Prostate gland (tissue), 2 donors: ENCODE measurements around the gene CAMTA2. TPM values are rescaled to one million over a fixed set of nuclear protein-coding genes. Genes with fewer than 3 reads are reported as not detected.
A peak's percentile ranks its signal among the peaks of the same experiment; 100 is the strongest.

ENCODE experiments used
- DNase-seq: peaks from one replicate; pipeline ENCODE4 v3.0.0-alpha.2; 2019; ENCODE audit warnings: low spot score
- H3K27ac ChIP-seq, 2 donors: fragments of 200-600 bp; sonication (generic); 2 replicates each; pipeline ENCODE4 v1.5.1; 2017 to 2019
- H3K27me3 ChIP-seq: fragments of 200-600 bp; sonication (generic); replicated peaks from 2 replicates; pipeline ENCODE4 v1.5.1; 2019; ENCODE audit not compliant: insufficient read depth
- H3K36me3 ChIP-seq, 2 donors: fragments of 200-600 bp; sonication (generic); 1 replicate in 1 of 2; 2 replicates in 1 of 2; pipeline versions ENCODE4 v1.5.1 to v1.8.1; 2017 to 2019
- H3K4me1 ChIP-seq: fragments of 200-600 bp; sonication (generic); replicated peaks from 2 replicates; pipeline ENCODE4 v1.5.1; 2019
- H3K4me3 ChIP-seq, 2 donors: fragments of 200-600 bp; sonication (generic); 2 replicates each; pipeline ENCODE4 v1.5.1; 2017 to 2019
- H3K9me3 ChIP-seq: fragments of 200-600 bp; sonication (generic); 2 replicates; pipeline ENCODE4 v1.5.1; 2017
- POLR2A ChIP-seq: fragments of 450-650 bp; IDR thresholded peaks from one replicate; pipeline ENCODE4 v1.6.1; 2016; ENCODE audit warnings: antibody characterized with exemption, mild to moderate bottlenecking
- POLR2AphosphoS5 ChIP-seq: sonication (generic); formaldehyde crosslinking; IDR thresholded peaks from one replicate; pipeline ENCODE4 v1.6.1; 2017; ENCODE audit warnings: antibody characterized with exemption
- WGBS: methylation state at CpG from one replicate; pipeline ENCODE4 v1.1.5; 2018; 5-methylcytosine and 5-hydroxymethylcytosine counted together
- intact Hi-C: fragments of 100-400 bp; cut with DNase I; formaldehyde crosslinking; loops from one replicate; pipeline ENCODE4 v1.14.2; 2022
- total RNA-seq, 2 donors: library from RNA; depleted of rRNA; stranded (reverse); fragments of >200 nt; gene quantifications; one replicate each; pipeline ENCODE4 v1.1.0, GENCODE V29; 2016
- TF ChIP-seq, protein P1 (sequence below), 4 experiments: fragments of 200-600 bp in 2 of 4; fragments of 450-650 bp in 2 of 4; sonication (generic) in 2 of 4; IDR thresholded peaks; 1 replicate in 3 of 4; 2 replicates in 1 of 4; pipeline ENCODE4 v1.5.1; 2016 to 2019; ENCODE audit warnings: antibody characterized with exemption in 4 of 4, mild to moderate bottlenecking in 2 of 4, moderate library complexity in 2 of 4

The CAMTA2 gene
- total RNA-seq, 2 donors from 2014 or later, result 13.6 to 40.2 TPM

DNA sequence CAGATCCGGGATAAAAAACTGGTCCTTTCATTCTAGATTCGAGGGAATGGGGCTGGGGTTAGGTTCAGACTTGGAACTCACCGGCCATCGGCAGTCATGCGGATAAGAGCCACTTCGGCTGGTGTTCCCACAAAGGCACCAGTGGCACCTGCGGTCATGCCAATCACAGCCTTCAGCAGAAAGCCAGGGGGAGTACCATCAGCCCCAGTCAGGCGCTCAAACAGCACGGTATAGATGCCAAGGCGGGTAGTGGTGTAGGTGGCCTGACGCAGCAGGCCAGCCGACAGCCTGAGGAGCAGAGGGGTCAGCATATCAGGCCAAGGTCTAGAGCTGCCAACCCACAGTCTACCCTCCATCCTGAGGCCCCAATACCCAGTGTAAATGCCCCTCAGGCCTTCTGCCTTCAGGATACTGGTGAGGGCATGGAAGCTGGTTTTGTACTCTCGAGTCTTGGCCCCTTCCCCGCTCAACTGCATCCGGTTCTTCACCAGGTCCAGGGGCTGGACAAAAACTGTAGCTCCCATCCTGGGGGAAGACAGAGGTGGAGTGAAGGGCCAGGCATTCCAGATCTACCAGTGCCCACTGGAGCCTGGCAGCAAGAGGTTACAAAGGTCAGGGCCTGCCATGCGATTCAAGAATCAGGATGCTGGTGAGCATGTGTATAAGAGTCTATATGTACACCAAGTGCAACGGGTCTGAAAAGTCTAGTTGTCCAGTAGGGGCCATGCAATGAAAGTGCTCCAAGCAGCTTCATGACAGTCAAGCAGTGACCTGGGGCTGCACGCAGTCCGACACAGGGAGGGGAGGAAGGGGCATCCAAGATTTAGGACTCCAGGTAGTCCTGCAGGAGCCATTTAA lies 48.6 kb downstream of the CAMTA2 start:
- intact Hi-C loops, result no loop called here
- TF ChIP-seq, protein P1, sequence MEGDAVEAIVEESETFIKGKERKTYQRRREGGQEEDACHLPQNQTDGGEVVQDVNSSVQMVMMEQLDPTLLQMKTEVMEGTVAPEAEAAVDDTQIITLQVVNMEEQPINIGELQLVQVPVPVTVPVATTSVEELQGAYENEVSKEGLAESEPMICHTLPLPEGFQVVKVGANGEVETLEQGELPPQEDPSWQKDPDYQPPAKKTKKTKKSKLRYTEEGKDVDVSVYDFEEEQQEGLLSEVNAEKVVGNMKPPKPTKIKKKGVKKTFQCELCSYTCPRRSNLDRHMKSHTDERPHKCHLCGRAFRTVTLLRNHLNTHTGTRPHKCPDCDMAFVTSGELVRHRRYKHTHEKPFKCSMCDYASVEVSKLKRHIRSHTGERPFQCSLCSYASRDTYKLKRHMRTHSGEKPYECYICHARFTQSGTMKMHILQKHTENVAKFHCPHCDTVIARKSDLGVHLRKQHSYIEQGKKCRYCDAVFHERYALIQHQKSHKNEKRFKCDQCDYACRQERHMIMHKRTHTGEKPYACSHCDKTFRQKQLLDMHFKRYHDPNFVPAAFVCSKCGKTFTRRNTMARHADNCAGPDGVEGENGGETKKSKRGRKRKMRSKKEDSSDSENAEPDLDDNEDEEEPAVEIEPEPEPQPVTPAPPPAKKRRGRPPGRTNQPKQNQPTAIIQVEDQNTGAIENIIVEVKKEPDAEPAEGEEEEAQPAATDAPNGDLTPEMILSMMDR (IDR thresholded peaks at IDR 0.05), result no peak
- TF ChIP-seq POLR2AphosphoS5 (no peak), POLR2A (no peak)
- Histone ChIP-seq H3K27ac (peak overlapping the region; percentile 85 to 95), H3K9me3 (no peaks in the 10 kb centered on the region), H3K27me3 (no peaks in the 10 kb centered on the region), H3K4me3 (peak overlapping the region; percentile 75 to 82), H3K36me3 (peaks cover 0 to 10% of the 10 kb centered on the region in 2 donors), H3K4me1 (peaks cover 16% of the 10 kb centered on the region)
- DNase-seq, result no peak
- 43% methylated on average over 19 of the region's 19 CpGs for WGBS

DNA sequence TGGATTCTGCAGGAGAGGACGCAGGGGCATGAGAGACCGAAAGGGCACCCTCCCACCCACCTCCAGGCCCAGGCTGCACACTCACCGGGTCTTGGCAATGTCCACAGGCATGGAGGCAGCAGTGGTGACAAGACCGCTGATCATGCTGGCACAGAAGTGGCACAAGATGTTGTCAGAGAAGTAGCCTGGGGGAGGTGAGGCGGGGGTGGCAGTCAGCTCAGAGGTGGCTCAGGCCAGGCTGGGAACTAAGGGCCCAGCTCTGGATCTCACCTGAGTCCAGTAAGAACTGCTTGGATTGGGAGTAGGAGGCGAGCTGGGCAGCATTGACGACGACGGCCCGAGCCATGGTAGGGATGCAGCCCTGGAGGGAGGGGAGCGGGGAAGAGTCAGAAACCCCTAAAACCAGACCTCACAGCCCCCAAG lies 49.4 kb downstream of the CAMTA2 start:
- H3K27me3 ChIP-seq, result no peaks in the 10 kb centered on the region
- no peaks in the 10 kb centered on the region for H3K9me3 ChIP-seq
- 79% methylated on average over 11 of the region's 11 CpGs for WGBS
- no peak for DNase-seq
- H3K36me3 ChIP-seq, result peaks cover 0 to 10% of the 10 kb centered on the region in 2 donors
- TF ChIP-seq, protein P1 (IDR thresholded peaks at IDR 0.05), result no peak
- TF ChIP-seq POLR2AphosphoS5 (no peak), POLR2A (no peak)
- intact Hi-C loops, result no loop called here
- H3K4me1 ChIP-seq, result peaks cover 16% of the 10 kb centered on the region
- H3K4me3 ChIP-seq, result no peak overlapping the region
- no peak overlapping the region for H3K27ac ChIP-seq

DNA sequence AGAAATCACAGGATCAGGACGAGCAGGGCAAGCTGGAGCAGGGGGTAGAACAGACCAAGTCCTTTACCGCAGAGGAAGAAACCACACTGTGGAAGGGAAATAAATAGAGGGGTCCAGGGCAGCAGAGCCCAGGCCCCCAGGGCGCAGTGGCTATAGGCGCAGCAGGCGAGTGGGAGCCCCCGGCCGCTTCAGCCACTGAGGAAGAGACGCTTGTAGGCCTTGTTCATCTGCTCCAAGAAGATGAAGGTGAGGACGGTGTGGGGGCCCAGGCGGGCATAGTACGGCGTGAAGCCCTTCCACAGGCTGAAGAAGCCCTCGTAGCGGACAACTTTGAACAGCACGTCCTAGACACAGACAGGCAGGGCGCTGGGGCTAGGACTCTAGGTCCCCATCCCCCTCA lies 49.9 kb downstream of the CAMTA2 start:
- WGBS, result 92% methylated on average over 16 of the region's 16 CpGs
- no peak for DNase-seq
- no peak overlapping the region for H3K27ac ChIP-seq
- TF ChIP-seq, protein P1 (IDR thresholded peaks at IDR 0.05), result no peak
- TF ChIP-seq POLR2AphosphoS5 (no peak), POLR2A (no peak)
- H3K4me3 ChIP-seq, result no peak overlapping the region
- no peaks in the 10 kb centered on the region for H3K27me3 ChIP-seq
- intact Hi-C loops, result no loop called here
- H3K36me3 ChIP-seq, result peaks cover 0 to 8% of the 10 kb centered on the region in 2 donors
- H3K9me3 ChIP-seq, result no peaks in the 10 kb centered on the region
- H3K4me1 ChIP-seq, result peaks cover 16% of the 10 kb centered on the region

- H3K36me3 ChIP-seq, result peaks cover 0 to 5% of the 10 kb centered on the region in 2 donors
- intact Hi-C loops, result no loop called here
- H3K27ac ChIP-seq, result no peak overlapping the region
- H3K27me3 ChIP-seq, result no peaks in the 10 kb centered on the region
- DNase-seq, result no peak
- H3K4me3 ChIP-seq, result no peak overlapping the region
- WGBS, result 88% methylated on average over 3 of the region's 3 CpGs
- H3K4me1 ChIP-seq, result peaks cover 15% of the 10 kb centered on the region
- no peaks in the 10 kb centered on the region for H3K9me3 ChIP-seq
- TF ChIP-seq, protein P1 (IDR thresholded peaks at IDR 0.05), result no peak
- TF ChIP-seq POLR2A (no peak), POLR2AphosphoS5 (no peak)
These were observed 51.0 kb downstream of the CAMTA2 start for GRCh38 chr17:4936436-4936835.

DNA sequence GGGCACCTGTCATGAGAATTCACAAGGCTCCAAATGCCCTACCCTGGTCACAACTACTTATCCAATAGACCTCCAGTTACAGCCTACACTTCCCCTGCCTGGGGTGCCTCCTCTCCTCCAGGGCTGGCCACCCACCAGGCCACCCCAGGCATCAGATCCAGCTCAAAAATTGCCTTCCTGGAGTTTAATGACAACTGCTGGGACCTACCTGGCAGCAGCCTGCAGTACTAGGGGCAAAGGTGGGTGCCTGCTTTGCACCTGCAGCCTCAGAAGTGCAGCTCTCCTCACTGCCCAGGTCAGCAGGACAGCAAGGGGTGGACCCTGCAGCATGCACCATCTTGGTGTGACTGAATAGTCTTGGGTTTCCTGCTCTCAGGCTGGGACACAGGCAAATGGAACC lies 51.8 kb downstream of the CAMTA2 start:
- intact Hi-C loops, result no loop called here
- no peaks in the 10 kb centered on the region for H3K27me3 ChIP-seq

More for the DNA sequence above, 51.8 kb downstream of the CAMTA2 start:
- Histone ChIP-seq H3K27ac (no peak overlapping the region), H3K4me3 (no peak overlapping the region), H3K4me1 (peaks cover 11% of the 10 kb centered on the region), H3K36me3 (peaks cover 0 to 5% of the 10 kb centered on the region in 2 donors), H3K9me3 (no peaks in the 10 kb centered on the region)
- no peak for DNase-seq
- TF ChIP-seq POLR2A, result no peak
- TF ChIP-seq POLR2AphosphoS5, result no peak
- TF ChIP-seq, protein P1 (IDR thresholded peaks at IDR 0.05), result no peak
